H1 (cell line): Measurements from ENCODE around the gene ABCA1. TPM values are rescaled to one million over a fixed set of nuclear protein-coding genes. Genes with fewer than 3 reads are reported as not detected.

ENCODE experiments used
- CTCF ChIA-PET: fragments of 300-600 bp; sonication (Branson Sonifier 250); formaldehyde crosslinking; loops from one replicate; lab custom pipeline; 2021; ENCODE audit not compliant: partially characterized antibody; lab: Charles Lee
- POLR2A ChIA-PET: fragments of 300-600 bp; sonication (Branson Sonifier 250); formaldehyde crosslinking; loops from one replicate; lab custom pipeline; 2021; ENCODE audit warnings: inconsistent platforms; ENCODE audit not compliant: partially characterized antibody; lab: Charles Lee
- DNase-seq, 2 experiments: peaks; one replicate each; pipeline versions ENCODE4 v3.0.0 to v3.0.0-alpha.2; 2010 to 2022; ENCODE audit warnings: low spot score in 2 of 2, low read depth in 1 of 2, mixed read lengths in 1 of 2
- FAIRE-seq: peaks from 2 replicates; lab custom pipeline; 2011; peaks lifted over from hg19 to GRCh38; lab: Jason Lieb, UNC
- H2AFZ ChIP-seq: 2 replicates; pipeline ENCODE4 v1.8.1; 2012; ENCODE audit warnings: low read length, inconsistent platforms
- H2AK5ac ChIP-seq: 2 replicates; pipeline ENCODE4 v1.6.1; 2013; ENCODE audit warnings: low read depth, low read length
- H2BK120ac ChIP-seq: replicated peaks from 2 replicates; pipeline ENCODE3; 2013; ENCODE audit warnings: low read depth, low read length, inconsistent platforms
- H2BK12ac ChIP-seq: 2 replicates; pipeline ENCODE4 v1.6.1; 2013; ENCODE audit warnings: low read depth, low read length
- H2BK15ac ChIP-seq: 2 replicates; pipeline ENCODE4 v1.6.1; 2013; ENCODE audit warnings: low read length
- H2BK20ac ChIP-seq: 2 replicates; pipeline ENCODE4 v1.6.1; 2013; ENCODE audit warnings: low read length
- H2BK5ac ChIP-seq: 2 replicates; pipeline ENCODE4 v1.6.1; 2013; ENCODE audit warnings: low read depth, low read length
- H3K14ac ChIP-seq: 2 replicates; pipeline ENCODE4 v1.6.1; 2013; ENCODE audit warnings: inconsistent platforms; ENCODE audit not compliant: insufficient read length
- H3K18ac ChIP-seq: 2 replicates; pipeline ENCODE4 v1.6.1; 2013; ENCODE audit warnings: low read length; ENCODE audit errors: extremely low read depth
- H3K23ac ChIP-seq: 2 replicates; pipeline ENCODE4 v1.6.1; 2013; ENCODE audit warnings: inconsistent platforms; ENCODE audit not compliant: insufficient read length
- H3K23me2 ChIP-seq: 2 replicates; pipeline ENCODE4 v1.6.1; 2013; ENCODE audit warnings: low read depth, low read length
- H3K27ac ChIP-seq: 2 replicates; pipeline ENCODE4 v1.6.1; 2011; ENCODE audit warnings: low read depth, low read length, inconsistent platforms
- H3K27me3 ChIP-seq, 4 experiments: replicated peaks in 1 of 4; 1 replicate in 1 of 4; 2 replicates in 3 of 4; pipeline versions ENCODE4 v1.6.1 to v1.8.1; 2011 to 2013; ENCODE audit warnings: low read length in 3 of 4, mild to moderate bottlenecking in 3 of 4, inconsistent platforms in 2 of 4, mixed read lengths in 2 of 4, moderate library complexity in 1 of 4; ENCODE audit not compliant: control insufficient read depth in 3 of 4, insufficient read depth in 3 of 4; ENCODE audit errors: extremely low read depth in 1 of 4
- H3K36me3 ChIP-seq, 4 experiments: 2 replicates each; pipeline versions ENCODE4 v1.6.1 to v1.8.1; 2011 to 2013; ENCODE audit warnings: mild to moderate bottlenecking in 4 of 4, low read length in 3 of 4, moderate library complexity in 2 of 4, control low read depth in 1 of 4, inconsistent platforms in 1 of 4; ENCODE audit not compliant: insufficient read depth in 4 of 4, control insufficient read depth in 2 of 4
- H3K4ac ChIP-seq: replicated peaks from 2 replicates; pipeline ENCODE3; 2013; ENCODE audit warnings: low read length, low read depth, mixed read lengths, inconsistent platforms; ENCODE audit not compliant: insufficient read length
- H3K4me1 ChIP-seq, 4 experiments: replicated peaks in 1 of 4; 1 replicate in 1 of 4; 2 replicates in 3 of 4; pipeline versions ENCODE4 v1.6.1 to v1.8.1; 2011 to 2013; ENCODE audit warnings: low read length in 3 of 4, inconsistent platforms in 2 of 4, mixed read lengths in 1 of 4; ENCODE audit not compliant: insufficient read depth in 4 of 4, control insufficient read depth in 3 of 4
- H3K4me2 ChIP-seq, 2 experiments: 2 replicates each; pipeline versions ENCODE4 v1.6.1 to v1.8.1; 2011 to 2013; ENCODE audit warnings: low read depth in 2 of 2, low read length in 2 of 2, control low read depth in 1 of 2, inconsistent platforms in 1 of 2, mild to moderate bottlenecking in 1 of 2; ENCODE audit not compliant: insufficient read depth in 1 of 2
- H3K4me3 ChIP-seq, 4 experiments: fragments of 200-600, 300-600 bp in 1 of 4; sonication (generic), shearing (Covaris generic), sonication (Bioruptor Twin) in 1 of 4; 2 replicates each; pipeline versions ENCODE4 v1.5.1 to v1.8.1; 2011 to 2016; ENCODE audit warnings: low read length in 4 of 4, low read depth in 3 of 4, control low read depth in 2 of 4, inconsistent platforms in 2 of 4, mild to moderate bottlenecking in 2 of 4, mixed read lengths in 1 of 4, moderate library complexity in 1 of 4; ENCODE audit not compliant: insufficient read depth in 2 of 4; ENCODE audit errors: extremely low read depth in 1 of 4
- H3K56ac ChIP-seq: replicated peaks from 2 replicates; pipeline ENCODE3; 2013; ENCODE audit warnings: low read depth, mild to moderate bottlenecking, mixed read lengths, low read length, inconsistent platforms; ENCODE audit not compliant: insufficient read length
- H3K79me1 ChIP-seq: 2 replicates; pipeline ENCODE4 v1.6.1; 2013; ENCODE audit warnings: low read depth, low read length, control low read depth
- H3K79me2 ChIP-seq, 2 experiments: 2 replicates each; pipeline versions ENCODE4 v1.6.1 to v1.8.1; 2012 to 2013; ENCODE audit warnings: low read length in 2 of 2, mild to moderate bottlenecking in 2 of 2, inconsistent platforms in 1 of 2; ENCODE audit not compliant: insufficient read depth in 2 of 2, control insufficient read depth in 1 of 2
- H3K9ac ChIP-seq, 4 experiments: replicated peaks in 1 of 4; 1 replicate in 1 of 4; 2 replicates in 3 of 4; pipeline versions ENCODE4 v1.6.1 to v1.8.1; 2011 to 2013; ENCODE audit warnings: low read depth in 3 of 4, low read length in 3 of 4, control low read depth in 2 of 4, mild to moderate bottlenecking in 2 of 4, moderate library complexity in 2 of 4, inconsistent platforms in 1 of 4; ENCODE audit errors: extremely low read depth in 1 of 4
- H3K9me3 ChIP-seq, 2 experiments: 2 replicates each; pipeline versions ENCODE4 v1.6.1 to v1.8.1; 2012 to 2013; ENCODE audit warnings: mild to moderate bottlenecking in 2 of 2, moderate library complexity in 2 of 2, control low read depth in 1 of 2, inconsistent platforms in 1 of 2, low read depth in 1 of 2, low read length in 1 of 2, mixed read lengths in 1 of 2; ENCODE audit not compliant: insufficient read depth in 2 of 2
- H4K20me1 ChIP-seq, 2 experiments: replicated peaks in 1 of 2; 2 replicates each; pipeline versions ENCODE3 to v1.8.1; 2011 to 2013; ENCODE audit warnings: inconsistent platforms in 2 of 2, low read length in 2 of 2, mild to moderate bottlenecking in 1 of 2; ENCODE audit not compliant: insufficient read depth in 2 of 2, control insufficient read depth in 1 of 2
- H4K5ac ChIP-seq: 2 replicates; pipeline ENCODE4 v1.6.1; 2013; ENCODE audit warnings: low read length, low read depth, mixed read lengths, inconsistent platforms; ENCODE audit not compliant: insufficient read length
- H4K8ac ChIP-seq: 2 replicates; pipeline ENCODE4 v1.8.0; 2013; ENCODE audit warnings: mild to moderate bottlenecking, moderate library complexity, low read length, inconsistent platforms; ENCODE audit not compliant: insufficient read depth; ENCODE audit errors: extremely low read depth
- H4K91ac ChIP-seq: replicated peaks from 2 replicates; pipeline ENCODE3; 2013; ENCODE audit warnings: low read length, mixed read lengths, inconsistent platforms; ENCODE audit not compliant: insufficient read length
- ATF3 ChIP-seq: IDR thresholded peaks from 2 replicates; pipeline ENCODE4 v1.6.1; 2011; ENCODE audit warnings: low read depth, mild to moderate bottlenecking, low read length; ENCODE audit not compliant: insufficient read depth
- CEBPB ChIP-seq: IDR thresholded peaks from 2 replicates; pipeline ENCODE4 v1.6.1; 2012; ENCODE audit warnings: low read depth, low read length
- CTBP2 ChIP-seq: IDR thresholded peaks from 2 replicates; pipeline ENCODE4 v1.7.0; 2011; ENCODE audit warnings: borderline replicate concordance, mild to moderate bottlenecking, moderate library complexity, mixed read lengths, low read length; ENCODE audit not compliant: insufficient read depth, insufficient read length
- EZH2 ChIP-seq: fragments of 200-600 bp; sonication (generic); IDR thresholded peaks from 2 replicates; pipeline ENCODE4 v1.7.1; 2012; ENCODE audit warnings: low read depth, mild to moderate bottlenecking, moderate library complexity, low read length, inconsistent platforms; ENCODE audit not compliant: severe bottlenecking
- GTF2F1 ChIP-seq: IDR thresholded peaks from 2 replicates; pipeline ENCODE4 v1.6.1; 2012; ENCODE audit warnings: low read depth, low read length, improper control_type of control experiment, borderline replicate concordance
- HDAC2 ChIP-seq, 2 experiments: fragments of 300-600 bp in 1 of 2; sonication (generic) in 1 of 2; IDR thresholded peaks; 2 replicates each; pipeline ENCODE4 v1.6.1; 2011 to 2012; ENCODE audit warnings: low read depth in 2 of 2, low read length in 2 of 2, mild to moderate bottlenecking in 2 of 2, moderate library complexity in 2 of 2, borderline replicate concordance in 1 of 2, inconsistent platforms in 1 of 2
- JUN ChIP-seq: IDR thresholded peaks from 2 replicates; pipeline ENCODE4 v1.6.1; 2011; ENCODE audit warnings: low read depth, mild to moderate bottlenecking, improper control_type of control experiment, low read length
- KDM1A ChIP-seq: fragments of 200-600, 300-600 bp; sonication (generic); IDR thresholded peaks from 2 replicates; pipeline ENCODE4 v1.7.1; 2016; ENCODE audit warnings: mild to moderate bottlenecking, low read length, borderline replicate concordance
- POLR2AphosphoS5 ChIP-seq: IDR thresholded peaks from 2 replicates; pipeline ENCODE4 v1.6.1; 2011; ENCODE audit warnings: low read depth, low read length
- RAD21 ChIP-seq, 2 experiments: IDR thresholded peaks in 1 of 2; conservative IDR thresholded peaks in 1 of 2; 2 replicates each; pipeline ENCODE4 v1.6.1; 2011; ENCODE audit warnings: low read depth in 2 of 2, low read length in 2 of 2, improper control_type of control experiment in 1 of 2, inconsistent platforms in 1 of 2, mild to moderate bottlenecking in 1 of 2, moderate library complexity in 1 of 2
- SIX5 ChIP-seq: IDR thresholded peaks from 2 replicates; pipeline ENCODE4 v1.6.1; 2011; ENCODE audit warnings: mild to moderate bottlenecking, low read depth, low read length
- TAF7 ChIP-seq: optimal IDR thresholded peaks from 2 replicates; pipeline ENCODE3; 2011; ENCODE audit warnings: low read depth, mild to moderate bottlenecking, inconsistent platforms, low read length, moderate library complexity, borderline replicate concordance
- WGBS, 2 experiments: shearing (Covaris generic) in 1 of 2; methylation state at CpG; one replicate each; pipeline versions ENCODE4 v1.1.6 to v1.1.7; 2013 to 2015; ENCODE audit warnings: low lambda C conversion rate in 2 of 2, mixed read lengths in 2 of 2, inconsistent platforms in 1 of 2, low coverage in 1 of 2, missing lambda C conversion rate in 1 of 2; ENCODE audit not compliant: insufficient replicate concordance in 2 of 2, insufficient coverage in 1 of 2, insufficient read length in 1 of 2; ENCODE audit errors: extremely low coverage in 1 of 2, missing lambda C conversion rate in 1 of 2; 5-methylcytosine and 5-hydroxymethylcytosine counted together
- polyA plus RNA-seq, 7 experiments: library from polyadenylated mRNA; depleted of rRNA in 3 of 7; stranded (reverse) in 5 of 7; unstranded in 2 of 7; fragments of >200 nt in 5 of 7; fragments of 200-250 nt in 2 of 7; gene quantifications; 1 replicate in 5 of 7; 2 replicates in 1 of 7; 4 replicates in 1 of 7; pipeline versions ENCODE4 v1.2.1 to v1.2.3, GENCODE V29; 2011 to 2013; ENCODE audit warnings: missing spikeins in 2 of 7, mixed read lengths in 2 of 7
- total RNA-seq: library from RNA; stranded (reverse); fragmentation: NEBNext Ultra II Directional; extraction: Animal tissue kit (Norgen Biotek cat#: 25700); gene quantifications from 2 replicates; pipeline ENCODE4 v1.2.1, GENCODE V29; 2021

Gene ABCA1
- total and polyA plus RNA-seq, 2 of the 8 experiments (the other 6 are each of a cell fraction or from before 2014, with no cell fraction given) = 6.9 to 7.8 TPM

GRCh38 chr9:104838958-104839357 is 89.0 kb downstream of the ABCA1 start:
- no peak for FAIRE-seq
- no peak overlapping the region for H4K91ac ChIP-seq
- no peak overlapping the region for H4K5ac ChIP-seq
- H4K20me1 ChIP-seq = no peaks in the 10 kb centered on the region
- H3K23ac ChIP-seq = no peak overlapping the region
- no peak overlapping the region for H4K8ac ChIP-seq
- no peak for DNase-seq
- peaks cover 0 to 3% (median 0%) of the 10 kb centered on the region in 4 experiments; a peak in 3 of 7 replicates for H3K4me1 ChIP-seq
- H3K79me2 ChIP-seq = no peaks in the 10 kb centered on the region
- no peak overlapping the region for H2BK20ac ChIP-seq
- H2AFZ ChIP-seq = no peak overlapping the region
- WGBS, 2 experiments = 87% methylated on average over 5 of the region's 5 CpGs; no CpG with 5 or more reads in 1 of the 2 experiments
- peak overlapping the region in 1 of 4 experiments; percentile 10; a peak in 1 of 7 replicates for H3K9ac ChIP-seq
- H3K4me3 ChIP-seq = no peak overlapping the region
- no peak overlapping the region for H3K4me2 ChIP-seq
- H3K27ac ChIP-seq = no peak overlapping the region
- no peak overlapping the region for H2AK5ac ChIP-seq
- H3K79me1 ChIP-seq = no peaks in the 10 kb centered on the region
- CTCF ChIA-PET = interaction anchor here (0.6 to 1.0 kb wide), 2 partner anchors 16 to 132 kb away, joined by 3 read pairs; no protein-coding TSS in a partner anchor
- no peaks in the 10 kb centered on the region for H3K27me3 ChIP-seq
- H2BK15ac ChIP-seq = no peak overlapping the region
- H3K14ac ChIP-seq = no peak overlapping the region
- no peaks in the 10 kb centered on the region for H3K23me2 ChIP-seq
- no peaks in the 10 kb centered on the region for H3K9me3 ChIP-seq
- H2BK12ac ChIP-seq = no peak overlapping the region
- H3K18ac ChIP-seq = no peak overlapping the region
- no peak overlapping the region for H2BK5ac ChIP-seq
- H2BK120ac ChIP-seq = no peak overlapping the region
- no peak overlapping the region for H3K56ac ChIP-seq
- POLR2A ChIA-PET = no interaction called here
- peaks cover 0 to 7% (median 3%) of the 10 kb centered on the region in 4 experiments; a peak in 5 of 8 replicates for H3K36me3 ChIP-seq
- H3K4ac ChIP-seq = no peak overlapping the region
- TF ChIP-seq HDAC2 (IDR thresholded peaks at IDR 0.05; ENCODE audit: borderline replicate concordance in 1 of 2, low read depth in 2 of 2, low read length in 2 of 2) (no peak), ATF3 (no peak), POLR2AphosphoS5 (no peak), CTBP2 (no peak), KDM1A (no peak), CEBPB (no peak), RAD21 (IDR thresholded peaks at IDR 0.05 in 1 of 2, conservative IDR thresholded peaks at IDR 0.05 in 1 of 2; ENCODE audit: low read depth in 2 of 2, low read length in 2 of 2) (no peak), GTF2F1 (no peak), TAF7 (no peak), JUN (no peak), EZH2 (no peak), SIX5 (no peak)
